Erythroblast (primary cell): Measurements from ENCODE around the gene HTR2A.

Experiments used
- GATA1 ChIP-seq: IDR thresholded peaks from 2 replicates; pipeline ENCODE4 v1.6.1; 2011; ENCODE audit warnings: low read depth, mild to moderate bottlenecking, control low read depth, low read length, moderate library complexity
- POLR2A ChIP-seq: IDR thresholded peaks from 2 replicates; pipeline ENCODE4 v1.6.1; 2011; ENCODE audit warnings: mild to moderate bottlenecking, low read length

- TF ChIP-seq POLR2A (no peak), GATA1 (no peak)
These were observed 12.2 kb upstream of the HTR2A start for GRCh38 chr13:46909042-46909441.
